Measurements from ENCODE around the gene LAMB4. TPM values are rescaled to one million over a fixed set of nuclear protein-coding genes. Genes with fewer than 3 reads are reported as not detected.
A peak's percentile ranks its signal among the peaks of the same experiment; 100 is the strongest.

The LAMB4 gene
- total and polyA plus RNA-seq, 4 experiments from 2014 or later: not detected

GRCh38 chr7:108049962-108050361 is 80.2 kb downstream of the LAMB4 start:
- intact Hi-C loops (cut with micrococcal nuclease): no loop called here
- H3K36me3 Mint-ChIP-seq: no peaks in the 10 kb centered on the region
- H3K27me3 Mint-ChIP-seq: peaks cover 2 to 4% of the 10 kb centered on the region in 2 donors
- no peak overlapping the region for H3K27ac Mint-ChIP-seq
- H3K4me1 Mint-ChIP-seq: peaks cover 2 to 4% (median 4%) of the 10 kb centered on the region in 4 donors
- no peaks in the 10 kb centered on the region for H3K27me3 ChIP-seq (ENCODE audit: insufficient read depth, low read length)
- H3K4me3 Mint-ChIP-seq: no peak overlapping the region
- ChIA-PET CTCF (ENCODE audit: partially characterized antibody) (no interaction called here), POLR2A (ENCODE audit: partially characterized antibody) (no interaction called here)
- H3K9me3 ChIP-seq (ENCODE audit: control insufficient read depth in 1 of 2, low read length in 2 of 2): no peaks in the 10 kb centered on the region
- H3K4me1 ChIP-seq (ENCODE audit: insufficient read depth, low read length): no peaks in the 10 kb centered on the region
- no peak overlapping the region for H3K27ac ChIP-seq (ENCODE audit: low read depth, low read length)
- H3K4me3 ChIP-seq (ENCODE audit: low read length in 2 of 2): no peak overlapping the region
- H3K9me3 Mint-ChIP-seq: no peaks in the 10 kb centered on the region
- DNase-seq: peak in 4 of 5 donors; percentile 2 to 19 (median 6)
- H3K36me3 ChIP-seq (ENCODE audit: insufficient read depth, low read length): no peaks in the 10 kb centered on the region

GRCh38 chr7:108048422-108048821 is 81.7 kb downstream of the LAMB4 start:
- H3K27me3 ChIP-seq (ENCODE audit: insufficient read depth, low read length): no peaks in the 10 kb centered on the region
- no peaks in the 10 kb centered on the region for H3K4me1 ChIP-seq (ENCODE audit: insufficient read depth, low read length)
- POLR2A ChIA-PET (ENCODE audit: partially characterized antibody): no interaction called here
- H3K4me1 Mint-ChIP-seq: peaks cover 2 to 4% (median 4%) of the 10 kb centered on the region in 4 donors
- H3K4me3 ChIP-seq (ENCODE audit: low read length in 2 of 2): no peak overlapping the region
- no peak overlapping the region for H3K27ac ChIP-seq (ENCODE audit: low read depth, low read length)
- CTCF ChIA-PET (ENCODE audit: partially characterized antibody): no interaction called here
- no peaks in the 10 kb centered on the region for H3K9me3 ChIP-seq (ENCODE audit: control insufficient read depth in 1 of 2, low read length in 2 of 2)
- no peaks in the 10 kb centered on the region for H3K36me3 Mint-ChIP-seq
- no peak for DNase-seq
- H3K4me3 Mint-ChIP-seq: no peak overlapping the region
- H3K27ac Mint-ChIP-seq: no peak overlapping the region
- no peaks in the 10 kb centered on the region for H3K9me3 Mint-ChIP-seq
- peaks cover 4% of the 10 kb centered on the region in 2 donors for H3K27me3 Mint-ChIP-seq
- H3K36me3 ChIP-seq (ENCODE audit: insufficient read depth, low read length): no peaks in the 10 kb centered on the region
- intact Hi-C loops (cut with micrococcal nuclease): no loop called here

GRCh38 chr7:108046952-108047506 is 83.1 kb downstream of the LAMB4 start:
- Mint-ChIP-seq H3K27me3 (peaks cover 4 to 6% of the 10 kb centered on the region in 2 donors), H3K4me1 (peaks cover 2 to 4% (median 4%) of the 10 kb centered on the region in 4 donors), H3K27ac (peak overlapping the region in 1 of 7 donors; percentile 6), H3K9me3 (no peaks in the 10 kb centered on the region), H3K36me3 (no peaks in the 10 kb centered on the region), H3K4me3 (no peak overlapping the region)
- Histone ChIP-seq H3K4me3 (ENCODE audit: low read length in 2 of 2) (no peak overlapping the region), H3K4me1 (ENCODE audit: insufficient read depth, low read length) (no peaks in the 10 kb centered on the region), H3K27me3 (ENCODE audit: insufficient read depth, low read length) (no peaks in the 10 kb centered on the region), H3K9me3 (ENCODE audit: control insufficient read depth in 1 of 2, low read length in 2 of 2) (no peaks in the 10 kb centered on the region), H3K36me3 (ENCODE audit: insufficient read depth, low read length) (no peaks in the 10 kb centered on the region), H3K27ac (ENCODE audit: low read depth, low read length) (no peak overlapping the region)
- ChIA-PET CTCF (ENCODE audit: partially characterized antibody) (no interaction called here), POLR2A (ENCODE audit: partially characterized antibody) (no interaction called here)
- no peak for DNase-seq
- intact Hi-C loops (cut with micrococcal nuclease): no loop called here

- no peaks in the 10 kb centered on the region for H3K9me3 Mint-ChIP-seq
- H3K36me3 Mint-ChIP-seq: no peaks in the 10 kb centered on the region
- no peak overlapping the region for H3K4me3 ChIP-seq (ENCODE audit: low read length in 2 of 2)
- H3K4me1 Mint-ChIP-seq: peaks cover 2 to 4% (median 4%) of the 10 kb centered on the region in 4 donors
- no peak for DNase-seq
- ChIA-PET POLR2A (ENCODE audit: partially characterized antibody) (no interaction called here), CTCF (ENCODE audit: partially characterized antibody) (no interaction called here)
- no peaks in the 10 kb centered on the region for H3K36me3 ChIP-seq (ENCODE audit: insufficient read depth, low read length)
- no peak overlapping the region for H3K27ac Mint-ChIP-seq
- no peaks in the 10 kb centered on the region for H3K4me1 ChIP-seq (ENCODE audit: insufficient read depth, low read length)
- no peaks in the 10 kb centered on the region for H3K9me3 ChIP-seq (ENCODE audit: control insufficient read depth in 1 of 2, low read length in 2 of 2)
- H3K27ac ChIP-seq (ENCODE audit: low read depth, low read length): no peak overlapping the region
- H3K27me3 ChIP-seq (ENCODE audit: insufficient read depth, low read length): no peaks in the 10 kb centered on the region
- no peak overlapping the region for H3K4me3 Mint-ChIP-seq
- H3K27me3 Mint-ChIP-seq: peaks cover 4 to 9% of the 10 kb centered on the region in 2 donors
- intact Hi-C loops (cut with micrococcal nuclease): no loop called here
Measured at GRCh38 chr7:108045669-108046068, 84.5 kb downstream of the LAMB4 start.

- H3K4me1 ChIP-seq (ENCODE audit: insufficient read depth, low read length): no peaks in the 10 kb centered on the region
- Mint-ChIP-seq H3K4me1 (peaks cover 1 to 4% (median 3%) of the 10 kb centered on the region in 4 donors), H3K4me3 (no peak overlapping the region), H3K27ac (peak overlapping the region in 1 of 7 donors; percentile 11), H3K9me3 (no peaks in the 10 kb centered on the region), H3K36me3 (no peaks in the 10 kb centered on the region), H3K27me3 (peaks cover 4 to 12% of the 10 kb centered on the region in 2 donors)
- no peak for DNase-seq
- H3K27me3 ChIP-seq (ENCODE audit: insufficient read depth, low read length): no peaks in the 10 kb centered on the region
- CTCF ChIA-PET (ENCODE audit: partially characterized antibody): no interaction called here
- H3K27ac ChIP-seq (ENCODE audit: low read depth, low read length): no peak overlapping the region
- no peaks in the 10 kb centered on the region for H3K9me3 ChIP-seq (ENCODE audit: control insufficient read depth in 1 of 2, low read length in 2 of 2)
- intact Hi-C loops (cut with micrococcal nuclease): no loop called here
- no peaks in the 10 kb centered on the region for H3K36me3 ChIP-seq (ENCODE audit: insufficient read depth, low read length)
- H3K4me3 ChIP-seq (ENCODE audit: low read length in 2 of 2): no peak overlapping the region
- POLR2A ChIA-PET (ENCODE audit: partially characterized antibody): no interaction called here
Measured at GRCh38 chr7:108045154-108045553, 85.0 kb downstream of the LAMB4 start.

GRCh38 chr7:108044345-108044744 is 85.8 kb downstream of the LAMB4 start:
- intact Hi-C loops (cut with micrococcal nuclease): no loop called here
- Mint-ChIP-seq H3K4me3 (no peak overlapping the region), H3K4me1 (peaks cover 0 to 4% (median 3%) of the 10 kb centered on the region in 4 donors), H3K9me3 (no peaks in the 10 kb centered on the region), H3K27me3 (peaks cover 4 to 12% of the 10 kb centered on the region in 2 donors), H3K36me3 (no peaks in the 10 kb centered on the region), H3K27ac (peak overlapping the region in 1 of 7 donors; percentile 37)
- ChIA-PET CTCF (ENCODE audit: partially characterized antibody) (no interaction called here), POLR2A (ENCODE audit: partially characterized antibody) (no interaction called here)
- Histone ChIP-seq H3K27ac (ENCODE audit: low read depth, low read length) (no peak overlapping the region), H3K4me3 (ENCODE audit: low read length in 2 of 2) (no peak overlapping the region), H3K4me1 (ENCODE audit: insufficient read depth, low read length) (no peaks in the 10 kb centered on the region), H3K36me3 (ENCODE audit: insufficient read depth, low read length) (no peaks in the 10 kb centered on the region), H3K9me3 (ENCODE audit: control insufficient read depth in 1 of 2, low read length in 2 of 2) (no peaks in the 10 kb centered on the region), H3K27me3 (ENCODE audit: insufficient read depth, low read length) (no peaks in the 10 kb centered on the region)
- DNase-seq: no peak

- no peaks in the 10 kb centered on the region for H3K36me3 Mint-ChIP-seq
- Histone ChIP-seq H3K36me3 (ENCODE audit: insufficient read depth, low read length) (no peaks in the 10 kb centered on the region), H3K27ac (ENCODE audit: low read depth, low read length) (no peak overlapping the region), H3K9me3 (ENCODE audit: control insufficient read depth in 1 of 2, low read length in 2 of 2) (no peaks in the 10 kb centered on the region), H3K4me3 (ENCODE audit: low read length in 2 of 2) (no peak overlapping the region), H3K4me1 (ENCODE audit: insufficient read depth, low read length) (no peaks in the 10 kb centered on the region), H3K27me3 (ENCODE audit: insufficient read depth, low read length) (no peaks in the 10 kb centered on the region)
- no peak overlapping the region for H3K27ac Mint-ChIP-seq
- no peak for DNase-seq
- no peaks in the 10 kb centered on the region for H3K4me1 Mint-ChIP-seq
- H3K27me3 Mint-ChIP-seq: peaks cover 5 to 14% of the 10 kb centered on the region in 2 donors
- intact Hi-C loops (cut with micrococcal nuclease): no loop called here
- POLR2A ChIA-PET (ENCODE audit: partially characterized antibody): no interaction called here
- CTCF ChIA-PET (ENCODE audit: partially characterized antibody): no interaction called here
- no peaks in the 10 kb centered on the region for H3K9me3 Mint-ChIP-seq
- no peak overlapping the region for H3K4me3 Mint-ChIP-seq
Measured at GRCh38 chr7:108038986-108039385, 91.2 kb downstream of the LAMB4 start.

GRCh38 chr7:108037741-108038140 is 92.4 kb downstream of the LAMB4 start:
- POLR2A ChIA-PET (ENCODE audit: partially characterized antibody): no interaction called here
- peaks cover 5 to 14% of the 10 kb centered on the region in 2 donors for H3K27me3 Mint-ChIP-seq

More at GRCh38 chr7:108037741-108038140, 92.4 kb downstream of the LAMB4 start:
- Histone ChIP-seq H3K4me1 (ENCODE audit: insufficient read depth, low read length) (no peaks in the 10 kb centered on the region), H3K27ac (ENCODE audit: low read depth, low read length) (no peak overlapping the region), H3K9me3 (ENCODE audit: control insufficient read depth in 1 of 2, low read length in 2 of 2) (no peaks in the 10 kb centered on the region), H3K27me3 (ENCODE audit: insufficient read depth, low read length) (no peaks in the 10 kb centered on the region), H3K36me3 (ENCODE audit: insufficient read depth, low read length) (no peaks in the 10 kb centered on the region), H3K4me3 (ENCODE audit: low read length in 2 of 2) (no peak overlapping the region)
- DNase-seq: no peak
- H3K36me3 Mint-ChIP-seq: no peaks in the 10 kb centered on the region
- no peak overlapping the region for H3K27ac Mint-ChIP-seq
- CTCF ChIA-PET (ENCODE audit: partially characterized antibody): no interaction called here
- H3K9me3 Mint-ChIP-seq: no peaks in the 10 kb centered on the region
- intact Hi-C loops (cut with micrococcal nuclease): no loop called here
- H3K4me1 Mint-ChIP-seq: no peaks in the 10 kb centered on the region
- H3K4me3 Mint-ChIP-seq: no peak overlapping the region

Measured in CD4-positive, alpha-beta memory T cell (primary cell).